Stomach (tissue), 4 donors: Measurements from ENCODE around the gene WFDC10B.

Experiments
- CTCF ChIP-seq, 7 experiments: fragments of 450-650 bp in 4 of 7; fragments of 200-600 bp in 3 of 7; sonication (generic) in 3 of 7; IDR thresholded peaks; one replicate each; pipeline ENCODE4 v1.5.1; 2016 to 2019; ENCODE audit warnings: antibody characterized with exemption in 7 of 7, control low read depth in 2 of 7, mild to moderate bottlenecking in 1 of 7
- EP300 ChIP-seq: sonication (generic); formaldehyde crosslinking; IDR thresholded peaks from one replicate; pipeline ENCODE4 v1.6.1; 2017; ENCODE audit warnings: antibody characterized with exemption

DNA sequence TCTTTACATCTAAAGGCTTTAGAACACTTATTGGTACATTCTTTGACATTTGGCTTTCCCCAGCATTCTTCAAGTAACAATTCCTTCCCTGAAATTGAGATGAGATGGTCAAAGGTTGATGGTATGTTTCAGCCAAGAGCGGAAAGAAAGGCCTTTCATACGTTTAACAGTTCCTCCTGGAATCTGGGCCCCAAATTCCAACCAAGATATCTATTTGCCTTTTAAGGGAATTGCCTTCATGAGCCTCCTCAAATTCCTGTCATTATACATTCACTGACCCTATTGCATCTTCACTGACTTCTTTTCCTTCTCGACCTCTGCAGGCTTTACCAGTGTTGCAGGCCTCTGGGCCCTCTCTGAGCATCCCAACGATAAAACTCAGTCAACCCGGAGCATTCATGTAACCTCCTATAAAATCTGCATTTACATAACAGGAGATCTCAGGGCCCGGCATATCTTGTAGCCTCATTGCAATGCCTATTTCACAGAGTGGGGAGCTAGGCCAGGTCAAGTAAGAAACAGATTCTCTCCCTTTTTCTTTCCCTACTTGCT lies 55.4 kb downstream of the WFDC10B start:
- TF ChIP-seq EP300 (no peak), CTCF (IDR thresholded peaks at IDR 0.05) (no peak)
